ENCODE results near the gene GALNT10.

DNA sequence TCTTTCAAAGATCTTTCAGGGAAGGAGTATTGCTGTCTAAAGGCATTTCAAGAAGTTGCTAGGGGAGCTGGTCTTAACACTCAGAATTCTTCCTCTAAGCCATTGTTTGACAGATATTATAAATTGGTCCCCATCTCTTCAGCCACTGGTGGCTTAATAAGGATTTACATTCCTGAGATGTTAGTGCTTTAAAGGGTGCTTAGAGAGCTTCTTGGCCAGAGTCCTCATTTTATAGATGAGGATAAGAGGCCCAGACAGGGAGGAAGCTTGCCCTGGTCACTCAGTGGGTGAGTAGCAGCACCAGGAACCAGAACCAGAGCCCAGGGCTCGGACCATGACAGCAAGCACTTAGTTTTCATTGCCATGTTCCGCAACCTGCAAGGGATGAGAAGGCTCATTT lies 53.2 kb downstream of the GALNT10 start:
- TF ChIP-seq, protein P1, sequence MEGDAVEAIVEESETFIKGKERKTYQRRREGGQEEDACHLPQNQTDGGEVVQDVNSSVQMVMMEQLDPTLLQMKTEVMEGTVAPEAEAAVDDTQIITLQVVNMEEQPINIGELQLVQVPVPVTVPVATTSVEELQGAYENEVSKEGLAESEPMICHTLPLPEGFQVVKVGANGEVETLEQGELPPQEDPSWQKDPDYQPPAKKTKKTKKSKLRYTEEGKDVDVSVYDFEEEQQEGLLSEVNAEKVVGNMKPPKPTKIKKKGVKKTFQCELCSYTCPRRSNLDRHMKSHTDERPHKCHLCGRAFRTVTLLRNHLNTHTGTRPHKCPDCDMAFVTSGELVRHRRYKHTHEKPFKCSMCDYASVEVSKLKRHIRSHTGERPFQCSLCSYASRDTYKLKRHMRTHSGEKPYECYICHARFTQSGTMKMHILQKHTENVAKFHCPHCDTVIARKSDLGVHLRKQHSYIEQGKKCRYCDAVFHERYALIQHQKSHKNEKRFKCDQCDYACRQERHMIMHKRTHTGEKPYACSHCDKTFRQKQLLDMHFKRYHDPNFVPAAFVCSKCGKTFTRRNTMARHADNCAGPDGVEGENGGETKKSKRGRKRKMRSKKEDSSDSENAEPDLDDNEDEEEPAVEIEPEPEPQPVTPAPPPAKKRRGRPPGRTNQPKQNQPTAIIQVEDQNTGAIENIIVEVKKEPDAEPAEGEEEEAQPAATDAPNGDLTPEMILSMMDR (IDR thresholded peaks at IDR 0.05) = no peak
- TF ChIP-seq POLR2A (IDR thresholded peaks at IDR 0.05) = no peak

Measured in lower leg skin (tissue), 3 donors.